Small intestine (tissue), 7 donors: Measurements from ENCODE around the gene SGF29. TPM values are rescaled to one million over a fixed set of nuclear protein-coding genes. Genes with fewer than 3 reads are reported as not detected.
"Not testable (repeated sequence)": the region's sequence is repeated elsewhere in the genome, so short reads cannot be mapped to it uniquely, and the experiment has no call there.

Source experiments
- DNase-seq, 2 donors: peaks; one replicate each; pipeline versions ENCODE4 v3.0.0 to v3.0.0-alpha.2; 2013
- FAIRE-seq: peaks from 2 replicates; lab custom pipeline; 2012; peaks lifted over from hg19 to GRCh38; lab: Jason Lieb, UNC
- H3K27ac ChIP-seq, 3 donors: one replicate each; pipeline ENCODE4 v1.5.1; 2013; ENCODE audit warnings: low read length in 2 of 3, mild to moderate bottlenecking in 2 of 3, control low read depth in 1 of 3, inconsistent platforms in 1 of 3, low read depth in 1 of 3, moderate library complexity in 1 of 3
- H3K27me3 ChIP-seq, 3 donors: one replicate each; pipeline ENCODE4 v1.6.1; 2013; ENCODE audit warnings: low read length in 3 of 3, inconsistent platforms in 1 of 3; ENCODE audit not compliant: control insufficient read depth in 3 of 3, insufficient read depth in 3 of 3
- H3K36me3 ChIP-seq, 3 donors: one replicate each; pipeline ENCODE4 v1.6.1; 2013; ENCODE audit warnings: low read length in 3 of 3, inconsistent platforms in 1 of 3, low read depth in 1 of 3, mild to moderate bottlenecking in 1 of 3, moderate library complexity in 1 of 3; ENCODE audit not compliant: control insufficient read depth in 3 of 3, insufficient read depth in 2 of 3
- H3K4me1 ChIP-seq, 3 donors: one replicate each; pipeline ENCODE4 v1.6.1; 2013; ENCODE audit warnings: low read length in 2 of 3, inconsistent platforms in 1 of 3, low read depth in 1 of 3, mild to moderate bottlenecking in 1 of 3, moderate library complexity in 1 of 3; ENCODE audit not compliant: control insufficient read depth in 3 of 3, insufficient read depth in 2 of 3
- H3K4me3 ChIP-seq, 3 donors: one replicate each; pipeline ENCODE4 v1.5.1; 2013; ENCODE audit warnings: low read length in 3 of 3, control low read depth in 1 of 3, inconsistent platforms in 1 of 3, low read depth in 1 of 3, mild to moderate bottlenecking in 1 of 3, moderate library complexity in 1 of 3
- H3K9me3 ChIP-seq, 2 donors: one replicate each; pipeline ENCODE4 v1.6.1; 2013; ENCODE audit warnings: low read depth in 1 of 2, low read length in 1 of 2; ENCODE audit not compliant: control insufficient read depth in 2 of 2, insufficient read depth in 1 of 2
- WGBS, 3 donors: extraction: QIAGEN DNeasy Blood & Tissue Kit; methylation state at CpG; one replicate each; pipeline ENCODE4 v1.1.7; 2013; 5-methylcytosine and 5-hydroxymethylcytosine counted together
- polyA plus RNA-seq, 4 donors: library from polyadenylated mRNA; stranded (reverse) in 3 of 4; unstranded in 1 of 4; fragments of 200-250 nt in 3 of 4; fragments of 120-200 nt in 1 of 4; gene quantifications; one replicate each; pipeline versions ENCODE4 v1.2.1 to v1.2.3, GENCODE V29; 2013
- donor health status: healthy with polysubstance abuse.
- donor health status: control.
- donor health status: control.
- donor health status: Bipolar disorder and iron deficiency.
- donor health status: healthy.

Gene SGF29
- polyA plus RNA-seq, 4 donors = 18.1 to 46.3 (median 34.1) TPM

DNA sequence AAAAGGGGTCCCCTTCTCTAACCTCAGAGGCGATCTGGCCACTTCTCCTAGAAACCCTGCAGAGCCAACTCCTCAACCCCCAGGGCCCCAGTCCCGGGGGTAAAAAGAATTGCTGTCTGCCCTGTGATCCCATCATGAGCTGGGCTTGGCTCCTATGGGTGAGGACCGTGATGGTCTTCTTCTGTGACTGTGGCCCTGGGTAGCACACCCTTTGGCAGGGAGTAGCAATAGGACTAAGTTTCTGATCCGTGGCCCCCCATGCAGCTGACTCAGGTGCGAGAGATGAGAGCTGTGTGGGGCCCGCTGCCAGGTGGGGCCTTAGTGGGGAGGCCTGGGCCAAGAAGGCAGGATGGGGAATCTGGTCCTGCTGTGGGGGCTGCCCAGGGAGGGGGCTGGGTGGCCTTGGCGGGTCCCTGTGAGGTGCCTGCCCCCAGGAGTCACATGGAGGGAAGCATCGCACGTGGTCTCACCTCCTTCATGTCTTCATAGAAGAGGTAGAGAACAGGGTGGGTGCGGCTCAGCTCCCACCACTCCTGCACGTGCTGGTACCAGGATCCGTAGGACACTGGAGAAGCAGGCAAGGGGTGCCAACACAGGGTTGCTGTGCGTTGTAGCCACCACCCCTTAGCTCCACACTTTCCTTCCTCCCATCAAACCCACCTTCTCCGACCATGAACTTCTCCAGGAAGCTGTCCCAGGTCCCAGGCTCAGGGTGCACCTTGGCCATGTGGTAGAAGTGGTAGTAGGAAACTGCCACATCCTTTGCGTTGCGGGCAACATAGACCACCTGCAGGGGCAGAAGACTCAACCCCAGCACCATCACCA, 52.8 kb downstream of the SGF29 start:
- no peak for DNase-seq
- no peaks in the 10 kb centered on the region for H3K27me3 ChIP-seq
- no peak overlapping the region for H3K27ac ChIP-seq
- H3K9me3 ChIP-seq = no peaks in the 10 kb centered on the region
- FAIRE-seq = no peak
- H3K4me3 ChIP-seq = no peak overlapping the region
- peaks cover 0 to 61% (median 6%) of the 10 kb centered on the region in 3 donors for H3K36me3 ChIP-seq
- H3K4me1 ChIP-seq = peaks cover 2 to 29% (median 7%) of the 10 kb centered on the region in 3 donors
- WGBS, 3 donors = 91 to 93% (median 92%) methylated on average over 15 to 16 of the region's 16 CpGs

DNA sequence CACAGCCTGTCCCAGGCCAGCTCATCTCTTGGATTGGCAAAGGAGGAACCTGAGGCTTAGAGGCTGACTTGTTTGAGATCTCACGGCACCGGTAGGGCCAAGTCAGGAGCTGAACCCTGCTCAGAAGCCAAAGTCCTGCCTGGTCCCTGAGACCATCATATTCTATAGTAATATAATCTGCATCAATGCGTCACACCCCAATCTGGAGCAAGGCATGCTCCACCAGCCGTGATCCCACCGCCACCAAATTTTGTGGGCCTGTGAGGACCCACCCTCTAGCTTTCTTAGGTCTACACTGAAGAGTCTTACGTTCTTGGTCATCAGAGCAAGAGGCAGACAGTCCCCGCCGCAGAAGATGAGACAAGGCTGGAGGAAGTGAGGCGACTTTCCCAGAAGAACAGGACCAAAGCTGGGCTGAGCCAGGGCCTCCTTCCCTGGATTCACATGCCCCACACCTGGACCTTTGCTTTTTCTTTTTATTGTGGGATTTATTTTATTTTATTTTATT, 53.5 kb downstream of the SGF29 start:
- WGBS, 3 donors = 90 to 97% (median 92%) methylated on average over 9 of the region's 9 CpGs
- H3K36me3 ChIP-seq = peaks cover 0 to 61% (median 6%) of the 10 kb centered on the region in 3 donors
- DNase-seq (no peak), FAIRE-seq (no peak)
- H3K27ac ChIP-seq = no peak overlapping the region
- no peak overlapping the region for H3K4me3 ChIP-seq
- no peaks in the 10 kb centered on the region for H3K27me3 ChIP-seq
- H3K9me3 ChIP-seq = no peaks in the 10 kb centered on the region
- peaks cover 2 to 30% (median 7%) of the 10 kb centered on the region in 3 donors for H3K4me1 ChIP-seq

DNA sequence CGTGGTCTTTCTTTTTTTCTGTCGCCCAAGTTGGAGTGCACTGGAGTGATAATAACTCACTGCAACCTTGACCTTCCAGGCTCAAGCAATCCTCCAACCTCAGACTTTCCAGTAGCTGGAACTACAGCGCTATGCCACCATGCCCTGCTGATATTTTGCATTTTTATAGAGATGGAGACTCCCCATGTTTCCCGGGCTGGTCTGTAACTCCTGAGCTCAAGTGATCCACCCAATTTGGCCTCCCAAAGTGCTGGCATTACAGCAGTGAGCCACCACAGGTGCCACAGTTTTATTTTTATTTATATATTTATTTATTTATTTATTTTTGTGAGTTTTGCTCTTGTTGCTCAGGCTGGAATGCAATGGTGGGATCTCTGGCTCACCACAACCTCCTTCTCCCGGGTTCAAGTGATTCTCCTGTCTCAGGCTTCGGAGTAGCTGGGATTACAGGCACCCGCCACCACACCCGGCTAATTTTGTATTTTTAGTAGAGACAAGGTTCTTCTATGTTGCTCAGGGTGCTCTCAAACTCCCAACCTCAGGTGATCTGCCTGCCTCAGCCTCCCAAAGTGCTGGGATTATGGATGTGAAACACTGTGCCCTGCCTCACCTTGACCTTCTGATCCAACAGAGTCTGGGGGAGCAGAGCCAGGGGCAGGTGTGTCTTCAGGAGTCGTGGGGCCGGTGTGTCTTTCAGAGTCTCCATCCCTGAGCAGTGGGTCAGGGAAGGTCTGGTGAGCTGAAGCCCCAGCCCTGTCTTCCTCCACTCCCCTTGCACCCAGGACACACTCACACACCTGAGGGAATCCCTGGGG, 54.2 kb downstream of the SGF29 start:
- FAIRE-seq, H3K27ac ChIP-seq, H3K9me3 ChIP-seq, H3K27me3 ChIP-seq, DNase-seq: not testable (repeated sequence)
- Histone ChIP-seq H3K4me3 (peak overlapping the region in 2 of 3 donors; percentile 9 to 54), H3K36me3 (peaks cover 0 to 61% (median 6%) of the 10 kb centered on the region in 3 donors), H3K4me1 (peaks cover 2 to 27% (median 7%) of the 10 kb centered on the region in 3 donors)
- 89 to 94% (median 89%) methylated on average over 10 of the region's 10 CpGs for WGBS, 3 donors

DNA sequence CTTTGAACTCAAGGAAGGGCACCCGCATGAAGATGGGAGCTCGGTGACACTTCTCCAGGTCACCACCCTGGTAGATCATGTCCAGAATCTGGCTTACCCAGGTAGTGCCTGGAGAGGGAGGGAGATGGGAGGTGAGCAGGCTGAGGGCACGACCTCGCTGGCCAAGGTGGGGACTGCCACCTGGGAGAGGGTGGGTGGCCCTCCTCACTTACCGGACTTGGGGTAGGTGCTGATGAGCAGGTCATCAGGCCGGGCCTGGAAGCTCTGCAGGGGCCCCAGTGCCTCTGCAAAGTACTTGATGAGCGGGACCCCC, 54.7 kb downstream of the SGF29 start:
- H3K27ac ChIP-seq, FAIRE-seq, H3K9me3 ChIP-seq, DNase-seq, H3K27me3 ChIP-seq: not testable (repeated sequence)
- H3K4me3 ChIP-seq = peak overlapping the region in 2 of 3 donors; percentile 9 to 54
- peaks cover 2 to 27% (median 7%) of the 10 kb centered on the region in 3 donors for H3K4me1 ChIP-seq
- 95 to 98% (median 97%) methylated on average over 5 to 6 of the region's 7 CpGs for WGBS, 3 donors
- peaks cover 0 to 56% (median 6%) of the 10 kb centered on the region in 3 donors for H3K36me3 ChIP-seq

DNA sequence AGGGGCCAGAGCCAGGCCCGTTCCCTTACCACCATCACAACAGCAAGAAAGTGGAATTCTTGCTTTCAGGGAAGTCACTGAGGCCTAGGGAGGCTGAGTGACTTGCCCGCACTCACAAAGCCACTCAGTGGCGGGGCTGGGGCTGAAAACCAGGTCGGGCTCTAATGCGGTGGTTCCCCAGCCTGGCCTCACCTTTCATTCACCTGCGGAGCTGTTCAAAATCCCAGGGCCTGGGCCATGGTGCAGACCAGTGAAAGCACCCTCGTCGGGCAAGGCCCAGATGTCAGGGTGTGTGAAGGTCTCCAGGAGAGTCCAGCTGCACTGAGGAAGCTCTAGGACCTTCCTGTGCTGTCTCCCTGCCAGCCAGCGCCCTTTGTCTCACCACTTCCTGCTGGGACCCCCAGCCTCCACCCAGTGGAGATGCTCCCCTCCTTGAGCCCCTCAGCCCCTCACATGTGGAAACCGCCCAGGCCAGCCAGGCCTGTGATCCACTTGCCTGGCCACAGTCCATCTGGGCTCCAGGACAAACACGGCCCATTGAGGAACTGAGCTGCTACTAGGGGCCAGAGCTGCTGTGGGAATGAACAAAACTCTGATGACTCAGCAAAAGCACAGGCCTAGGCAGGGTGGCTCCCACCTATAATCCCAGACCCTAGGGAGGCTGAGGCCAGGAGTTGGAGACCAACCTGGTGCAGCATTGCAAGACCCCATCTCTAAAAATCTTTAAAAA, 55.3 kb downstream of the SGF29 start:
- not testable (repeated sequence) for FAIRE-seq, H3K9me3 ChIP-seq, H3K27me3 ChIP-seq
- Histone ChIP-seq H3K27ac (peak overlapping the region; percentile 85 to 90 (median 86)), H3K36me3 (peaks cover 0 to 51% (median 6%) of the 10 kb centered on the region in 3 donors), H3K4me3 (peak overlapping the region in 2 of 3 donors; percentile 38 to 54), H3K4me1 (peaks cover 2 to 27% (median 7%) of the 10 kb centered on the region in 3 donors)
- 59 to 72% (median 70%) methylated on average over 9 to 10 of the region's 11 CpGs for WGBS, 3 donors
- peak in 1 of 2 donors; percentile 21 for DNase-seq

DNA sequence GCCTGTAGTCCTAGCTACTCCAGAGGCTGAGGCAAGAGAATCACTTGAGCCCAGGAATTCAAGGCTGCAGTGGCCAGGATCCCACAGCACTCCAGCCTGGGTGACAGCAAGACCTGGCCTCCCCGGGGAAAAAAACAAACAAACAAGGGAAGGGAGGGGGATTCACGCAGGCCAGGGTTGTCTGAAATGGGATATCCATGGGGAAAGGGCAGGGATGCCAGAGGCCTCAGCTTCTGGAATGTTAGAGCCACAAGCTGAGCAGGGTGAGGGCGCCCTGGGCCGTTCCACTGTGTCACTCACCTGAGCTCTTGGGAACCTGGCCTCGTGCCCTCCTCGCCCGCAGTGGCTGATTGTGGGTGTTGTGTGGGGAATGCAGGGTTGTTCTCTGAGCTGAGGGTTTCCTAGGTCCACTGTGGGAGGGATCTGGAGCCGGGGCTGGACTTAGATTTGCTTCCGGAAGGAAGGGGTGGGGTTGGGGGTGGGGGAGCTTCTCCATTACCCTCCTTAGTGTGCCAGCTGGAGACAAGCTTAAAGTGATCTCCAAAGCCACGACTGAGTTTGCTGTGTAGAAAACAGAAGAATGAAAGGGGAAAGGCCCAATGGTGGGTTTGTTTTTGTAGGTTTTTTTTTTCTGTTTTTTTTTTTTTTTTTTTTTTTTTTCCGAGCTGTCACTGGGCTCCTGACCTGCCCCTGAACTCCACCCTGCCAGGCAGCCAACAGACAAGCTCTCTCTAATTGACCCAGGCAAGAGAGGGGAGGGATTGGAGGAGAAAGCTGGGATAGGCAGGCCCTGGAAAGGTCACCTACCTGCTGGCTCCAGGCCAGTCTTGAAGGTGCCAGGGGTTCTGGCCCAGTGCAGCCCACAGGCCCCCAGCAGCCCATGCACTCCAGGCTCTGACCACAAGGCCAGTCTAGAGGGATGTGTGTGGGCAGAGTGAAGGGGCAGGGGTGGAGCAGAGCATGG, 56.2 kb downstream of the SGF29 start, which contains the start of gene SULT1A1:
TSS of gene SULT1A1 (minus strand) at position 414 of the 964 bp plus-strand sequence. CDS start 1,189 bp downstream, outside the sequence.
- FAIRE-seq (no peak), DNase-seq (peak; percentile 88 to 99)
- Histone ChIP-seq H3K27ac (peak within 1 kb of the TSS; percentile 85 to 94 (median 86)), H3K4me1 (peaks cover 2 to 27% (median 7%) of the 10 kb centered on the region in 3 donors), H3K9me3 (no peaks in the 10 kb centered on the region), H3K27me3 (no peaks in the 10 kb centered on the region), H3K4me3 (peak within 1 kb of the TSS in 2 of 3 donors; percentile 38 to 54), H3K36me3 (peaks cover 0 to 42% (median 6%) of the 10 kb centered on the region in 3 donors)
- WGBS, 3 donors = 8 to 25% (median 24%) methylated on average over 10 to 11 of the region's 11 CpGs

DNA sequence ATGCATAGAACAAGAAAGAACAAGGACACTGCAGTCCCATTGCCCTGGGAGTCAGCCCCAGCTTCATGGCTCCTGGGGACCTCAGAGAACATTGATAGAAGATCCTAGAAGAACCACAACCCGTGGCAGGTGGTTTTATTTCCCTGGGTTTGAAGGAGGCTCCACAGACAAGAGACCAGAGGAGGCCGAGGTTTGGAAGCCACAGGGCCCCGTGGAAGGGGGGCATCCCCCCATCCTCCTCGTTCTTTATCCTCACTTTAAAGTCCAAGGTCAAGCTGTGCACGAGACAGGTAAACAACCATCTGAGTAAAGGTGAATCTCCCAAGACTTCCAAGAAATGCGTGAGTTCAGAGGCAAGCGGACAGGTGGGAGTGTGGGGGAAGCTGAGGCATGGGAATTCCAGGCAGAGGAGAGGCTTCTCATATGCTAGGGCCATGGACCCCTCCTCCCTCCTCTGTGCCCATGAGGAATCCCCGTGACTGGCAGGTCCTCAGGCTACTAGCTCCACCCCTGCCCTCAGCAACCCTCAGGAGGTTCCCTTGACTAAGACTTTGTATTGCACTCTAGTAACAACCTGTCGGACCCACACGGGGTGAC, 57.0 kb downstream of the SGF29 start:
- peaks cover 0 to 34% (median 4%) of the 10 kb centered on the region in 3 donors for H3K36me3 ChIP-seq
- peaks cover 2 to 27% (median 7%) of the 10 kb centered on the region in 3 donors for H3K4me1 ChIP-seq
- FAIRE-seq (no peak), DNase-seq (peak; percentile 59 to 76)
- WGBS, 3 donors = 29 to 62% (median 34%) methylated on average over 10 of the region's 10 CpGs
- no peak overlapping the region for H3K4me3 ChIP-seq
- no peaks in the 10 kb centered on the region for H3K9me3 ChIP-seq
- no peaks in the 10 kb centered on the region for H3K27me3 ChIP-seq
- peak overlapping the region; percentile 61 to 94 (median 85) for H3K27ac ChIP-seq
